ENCODE measurements around the gene ASPHD2.

- no peak for TF ChIP-seq SNAI2 (CRISPR knock-in tag; IDR thresholded peaks at IDR 0.05)
- TF ChIP-seq PATZ1 (CRISPR knock-in tag; IDR thresholded peaks at IDR 0.05; ENCODE audit: borderline replicate concordance), result no peak
- TF ChIP-seq ZNF70 (CRISPR knock-in tag; IDR thresholded peaks at IDR 0.05), result no peak
- no peak for TF ChIP-seq TCF4 (CRISPR knock-in tag; IDR thresholded peaks at IDR 0.05; ENCODE audit: borderline replicate concordance)
- TF ChIP-seq CREB5 (CRISPR knock-in tag; IDR thresholded peaks at IDR 0.05; ENCODE audit: low read depth), result no peak
- no peak for TF ChIP-seq ARNTL (CRISPR knock-in tag; IDR thresholded peaks at IDR 0.05; ENCODE audit: borderline replicate concordance, low read depth)
- TF ChIP-seq POU6F1 (CRISPR knock-in tag; IDR thresholded peaks at IDR 0.05; ENCODE audit: borderline replicate concordance, low read depth), result no peak
- no peak for TF ChIP-seq ZC3H10 (CRISPR knock-in tag; IDR thresholded peaks at IDR 0.05)
- TF ChIP-seq ZNF565 (CRISPR knock-in tag; conservative IDR thresholded peaks at IDR 0.05; ENCODE audit: low read depth), result no peak
- no peak for TF ChIP-seq RARB (CRISPR knock-in tag; IDR thresholded peaks at IDR 0.05)
- no peak for TF ChIP-seq CSDC2 (CRISPR knock-in tag; IDR thresholded peaks at IDR 0.05)
- no peak for TF ChIP-seq OSR1 (CRISPR knock-in tag; IDR thresholded peaks at IDR 0.05)
- no peak for TF ChIP-seq ZNF8 (CRISPR knock-in tag; IDR thresholded peaks at IDR 0.05)
- no peak for TF ChIP-seq ZFP30 (CRISPR knock-in tag; IDR thresholded peaks at IDR 0.05)
Observed at GRCh38 chr22:26437694-26438392, 8.8 kb downstream of the ASPHD2 start.
